CD4-positive, alpha-beta T cell treated with Interleukin-12 subunit alpha and Interleukin-12 subunit beta, for 1 hour (primary cell): Measurements from ENCODE around the gene CTSE.

Source experiments
- DNase-seq: peaks from one replicate; pipeline ENCODE4 v3.0.0-alpha.2; 2020

The CTSE gene

GRCh38 chr1:206049919-206050600 is 26.4 kb upstream of the CTSE start:
- DNase-seq, result no peak

DNA sequence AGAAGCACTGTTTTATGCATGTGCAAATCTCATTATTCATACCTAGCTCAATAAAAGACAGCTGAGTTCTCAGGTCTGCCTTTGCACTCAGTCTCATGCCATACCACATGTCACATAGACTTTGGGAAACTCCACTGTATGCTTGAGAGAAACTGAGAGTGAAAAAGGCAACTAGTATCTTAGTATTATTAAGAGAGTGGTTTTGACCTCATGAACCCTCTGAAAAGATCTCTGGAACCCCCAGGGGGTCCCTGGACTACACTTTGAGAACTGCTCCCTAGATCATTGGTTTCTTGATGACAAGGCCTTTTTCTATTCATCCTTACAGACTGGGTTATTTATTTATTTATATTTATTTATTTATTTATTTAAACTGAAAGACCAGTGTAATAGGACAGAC is 25.6 kb upstream of the CTSE start:
- DNase-seq, result no peak

DNA sequence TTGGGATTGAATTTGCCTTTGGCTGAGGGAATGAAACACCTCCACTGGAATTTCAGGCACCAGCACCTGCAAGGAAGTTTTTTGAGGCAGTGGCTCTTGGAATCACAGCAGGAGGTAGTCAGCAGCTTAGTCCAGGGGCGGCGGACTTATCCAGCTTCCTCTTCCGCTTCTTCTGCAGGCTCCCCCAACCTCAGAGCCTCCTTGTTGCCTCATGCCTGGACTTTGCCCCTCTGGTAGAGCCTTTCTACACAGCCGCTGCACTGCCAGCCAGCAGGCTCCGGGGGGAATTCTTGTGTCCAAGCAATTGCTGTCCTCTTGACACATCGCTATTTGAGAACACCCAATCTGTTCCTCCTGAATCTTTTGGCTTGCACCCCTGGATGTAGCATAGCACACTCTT is 24.9 kb upstream of the CTSE start:
- DNase-seq, result no peak

- DNase-seq, result no peak
Observed at GRCh38 chr1:206047271-206047670, 23.6 kb upstream of the CTSE start.

GRCh38 chr1:206041640-206042039 is 17.9 kb upstream of the CTSE start:
- no peak for DNase-seq

GRCh38 chr1:206040328-206040727 is 16.6 kb upstream of the CTSE start:
- DNase-seq, result no peak

GRCh38 chr1:206039046-206039973 is 15.6 kb upstream of the CTSE start:
- DNase-seq, result no peak

GRCh38 chr1:206037581-206037980 is 13.9 kb upstream of the CTSE start:
- no peak for DNase-seq

DNA sequence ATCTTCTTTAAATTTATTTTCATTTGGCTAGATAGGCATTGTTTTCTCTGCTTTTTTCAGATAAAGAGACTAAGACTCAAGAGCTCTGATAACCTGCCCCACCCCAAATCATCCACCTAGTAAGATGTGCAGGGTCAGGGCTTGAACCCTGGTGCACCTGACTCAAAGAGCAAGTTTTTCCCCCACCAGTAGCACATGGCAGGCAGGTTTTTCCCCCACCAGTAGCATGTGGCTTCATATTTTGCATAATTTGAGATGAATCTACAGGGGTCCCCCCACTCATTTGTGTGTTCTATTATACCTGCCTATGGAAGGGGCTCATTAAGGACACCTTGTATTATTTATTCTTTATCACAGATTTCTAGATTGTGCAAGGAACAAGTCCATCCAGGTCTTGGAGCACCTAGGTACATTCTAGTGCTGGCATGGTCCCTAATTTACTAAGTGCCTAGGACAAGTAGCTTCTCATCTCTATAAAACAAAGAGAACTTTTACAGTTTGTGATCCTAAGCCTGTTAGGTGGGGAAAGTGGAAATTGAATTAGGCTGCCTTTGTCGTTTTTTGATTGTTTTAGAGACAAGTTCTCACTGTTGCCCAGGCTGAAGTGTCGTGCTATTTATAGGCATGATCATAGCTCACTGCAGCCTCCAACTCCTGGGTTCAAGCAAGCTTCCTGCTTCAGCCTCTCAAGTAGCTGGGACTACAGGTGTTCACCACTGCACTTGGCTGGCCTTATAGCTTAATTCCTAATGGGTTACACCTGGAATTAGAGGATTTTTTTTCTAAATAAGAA is 13.2 kb upstream of the CTSE start:
- no peak for DNase-seq

- DNase-seq, result no peak
Observed at GRCh38 chr1:206035027-206035426, 11.3 kb upstream of the CTSE start.

- no peak for DNase-seq
Observed at GRCh38 chr1:206032380-206033140, 8.9 kb upstream of the CTSE start.

GRCh38 chr1:206030714-206031113 is 7.0 kb upstream of the CTSE start:
- peak; percentile 65 for DNase-seq

- no peak for DNase-seq
Observed at GRCh38 chr1:206030191-206030590, 6.5 kb upstream of the CTSE start.

GRCh38 chr1:206029484-206029883 is 5.8 kb upstream of the CTSE start:
- no peak for DNase-seq

DNA sequence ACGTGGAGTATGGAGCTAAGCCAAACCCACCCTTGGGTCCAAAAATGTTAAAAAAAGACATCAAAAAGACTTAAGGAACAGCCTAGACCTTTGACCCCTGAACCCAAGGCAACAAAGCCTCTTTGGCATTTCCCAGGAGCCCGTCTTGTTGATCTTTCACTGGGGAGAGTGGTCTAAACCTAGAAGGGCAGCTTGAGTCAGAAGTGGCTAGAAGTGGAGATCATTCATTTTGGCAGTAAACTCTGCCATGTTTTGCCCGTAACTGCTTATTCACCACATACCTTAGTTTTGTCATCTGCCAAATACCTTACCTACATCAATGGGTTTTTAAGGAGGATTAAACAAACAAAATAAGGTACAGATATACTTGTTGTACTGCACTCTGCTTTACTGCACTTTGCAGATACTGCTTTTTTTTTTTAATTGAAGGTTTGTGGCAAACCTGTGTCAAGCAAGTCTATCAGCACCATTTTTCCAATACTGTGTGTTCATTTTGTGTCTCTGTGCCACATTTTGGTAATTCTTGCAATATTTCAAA is 1.7 kb upstream of the CTSE start:
- DNase-seq, result no peak

GRCh38 chr1:206022766-206023165 is 929 bp downstream of the CTSE start:
- DNase-seq, result no peak

- no peak for DNase-seq
Observed at GRCh38 chr1:206021626-206022365, 1.9 kb downstream of the CTSE start.

GRCh38 chr1:206021008-206021625 is 2.6 kb downstream of the CTSE start:
- no peak for DNase-seq

DNA sequence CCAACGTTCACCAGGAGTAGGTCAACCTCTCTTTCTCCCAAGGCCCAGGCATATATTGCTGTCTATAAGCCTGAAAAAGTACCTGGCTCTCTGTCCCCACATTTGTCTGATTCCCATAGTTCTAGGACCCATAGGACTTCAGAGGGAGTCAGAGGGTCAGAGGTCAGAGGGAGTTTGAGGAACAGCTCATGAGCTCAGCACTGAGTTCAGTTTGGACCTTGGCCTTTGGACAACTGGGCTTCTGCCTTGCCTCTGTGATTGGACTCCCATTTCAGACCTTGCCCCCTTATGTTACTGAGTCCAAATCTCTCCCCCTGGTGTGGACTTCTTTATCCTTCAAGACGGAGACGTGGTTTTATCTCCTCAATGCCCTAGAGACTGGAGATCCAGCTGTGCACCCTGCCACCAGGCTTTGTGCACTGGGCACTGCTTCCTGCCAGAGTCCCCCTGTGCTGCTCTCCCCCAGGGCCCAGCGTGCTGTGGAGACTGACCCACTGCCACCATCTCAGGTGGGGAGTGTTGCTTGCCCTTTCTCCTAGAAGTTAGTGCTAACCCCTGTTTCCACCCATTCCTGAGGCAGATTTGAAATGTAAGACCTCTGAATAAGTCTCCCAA is 3.2 kb downstream of the CTSE start:
- DNase-seq, result no peak

DNA sequence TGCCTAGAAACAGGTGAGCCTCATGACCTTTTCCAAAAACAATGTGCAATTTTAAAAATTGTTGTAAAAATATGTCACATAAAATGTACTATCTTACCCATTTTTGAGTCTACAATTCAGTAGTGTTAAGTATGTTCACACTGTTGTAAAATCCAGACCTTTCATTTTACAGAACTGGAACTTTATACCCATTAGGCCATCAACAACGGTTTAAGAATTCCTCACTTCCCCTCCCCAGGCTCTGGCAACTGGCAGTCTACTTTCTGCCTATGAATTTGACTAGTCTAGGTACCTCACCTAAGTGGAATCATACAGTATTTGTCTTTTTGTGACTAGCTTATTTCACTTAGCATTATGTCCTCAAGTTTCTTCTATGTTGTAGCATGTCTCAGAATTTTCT is 8.6 kb downstream of the CTSE start:
- DNase-seq, result no peak

DNA sequence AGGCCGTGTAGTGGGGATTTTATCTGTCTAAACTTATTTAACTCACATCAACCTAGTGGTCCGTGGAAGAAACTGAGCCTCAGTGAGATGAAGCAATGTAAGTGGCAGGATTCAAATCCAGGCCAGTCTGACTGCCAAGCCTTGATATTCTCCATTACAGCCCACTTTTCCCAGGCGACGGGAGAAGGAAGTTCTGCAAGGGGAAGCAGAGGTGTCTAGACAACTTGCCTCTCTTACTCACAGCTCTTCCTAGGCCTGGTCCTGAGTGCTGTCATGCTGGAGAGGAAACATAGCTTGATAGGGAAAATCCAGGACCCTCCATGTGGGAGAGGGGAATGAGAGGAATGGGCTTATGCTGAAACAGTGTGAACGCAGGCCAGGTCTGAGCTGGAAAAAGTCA is 9.1 kb downstream of the CTSE start:
- DNase-seq, result no peak
